Measurements from ENCODE around the gene TRPC4.

GRCh38 chr13:37715606-37716015 is 154.0 kb downstream of the TRPC4 start:
- TF ChIP-seq SIN3A (IDR thresholded peaks at IDR 0.05; ENCODE audit: borderline replicate concordance, insufficient read depth, low read depth, low read length) (no peak), TCF7L2 (IDR thresholded peaks at IDR 0.05; ENCODE audit: low read depth, low read length) (no peak), POLR2AphosphoS5 (IDR thresholded peaks at IDR 0.05; ENCODE audit: low read depth, low read length) (no peak)
- TF ChIP-seq, protein P1, sequence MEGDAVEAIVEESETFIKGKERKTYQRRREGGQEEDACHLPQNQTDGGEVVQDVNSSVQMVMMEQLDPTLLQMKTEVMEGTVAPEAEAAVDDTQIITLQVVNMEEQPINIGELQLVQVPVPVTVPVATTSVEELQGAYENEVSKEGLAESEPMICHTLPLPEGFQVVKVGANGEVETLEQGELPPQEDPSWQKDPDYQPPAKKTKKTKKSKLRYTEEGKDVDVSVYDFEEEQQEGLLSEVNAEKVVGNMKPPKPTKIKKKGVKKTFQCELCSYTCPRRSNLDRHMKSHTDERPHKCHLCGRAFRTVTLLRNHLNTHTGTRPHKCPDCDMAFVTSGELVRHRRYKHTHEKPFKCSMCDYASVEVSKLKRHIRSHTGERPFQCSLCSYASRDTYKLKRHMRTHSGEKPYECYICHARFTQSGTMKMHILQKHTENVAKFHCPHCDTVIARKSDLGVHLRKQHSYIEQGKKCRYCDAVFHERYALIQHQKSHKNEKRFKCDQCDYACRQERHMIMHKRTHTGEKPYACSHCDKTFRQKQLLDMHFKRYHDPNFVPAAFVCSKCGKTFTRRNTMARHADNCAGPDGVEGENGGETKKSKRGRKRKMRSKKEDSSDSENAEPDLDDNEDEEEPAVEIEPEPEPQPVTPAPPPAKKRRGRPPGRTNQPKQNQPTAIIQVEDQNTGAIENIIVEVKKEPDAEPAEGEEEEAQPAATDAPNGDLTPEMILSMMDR (IDR thresholded peaks at IDR 0.05): no peak
